ENCODE results near the gene CARD19.

The CARD19 gene

DNA sequence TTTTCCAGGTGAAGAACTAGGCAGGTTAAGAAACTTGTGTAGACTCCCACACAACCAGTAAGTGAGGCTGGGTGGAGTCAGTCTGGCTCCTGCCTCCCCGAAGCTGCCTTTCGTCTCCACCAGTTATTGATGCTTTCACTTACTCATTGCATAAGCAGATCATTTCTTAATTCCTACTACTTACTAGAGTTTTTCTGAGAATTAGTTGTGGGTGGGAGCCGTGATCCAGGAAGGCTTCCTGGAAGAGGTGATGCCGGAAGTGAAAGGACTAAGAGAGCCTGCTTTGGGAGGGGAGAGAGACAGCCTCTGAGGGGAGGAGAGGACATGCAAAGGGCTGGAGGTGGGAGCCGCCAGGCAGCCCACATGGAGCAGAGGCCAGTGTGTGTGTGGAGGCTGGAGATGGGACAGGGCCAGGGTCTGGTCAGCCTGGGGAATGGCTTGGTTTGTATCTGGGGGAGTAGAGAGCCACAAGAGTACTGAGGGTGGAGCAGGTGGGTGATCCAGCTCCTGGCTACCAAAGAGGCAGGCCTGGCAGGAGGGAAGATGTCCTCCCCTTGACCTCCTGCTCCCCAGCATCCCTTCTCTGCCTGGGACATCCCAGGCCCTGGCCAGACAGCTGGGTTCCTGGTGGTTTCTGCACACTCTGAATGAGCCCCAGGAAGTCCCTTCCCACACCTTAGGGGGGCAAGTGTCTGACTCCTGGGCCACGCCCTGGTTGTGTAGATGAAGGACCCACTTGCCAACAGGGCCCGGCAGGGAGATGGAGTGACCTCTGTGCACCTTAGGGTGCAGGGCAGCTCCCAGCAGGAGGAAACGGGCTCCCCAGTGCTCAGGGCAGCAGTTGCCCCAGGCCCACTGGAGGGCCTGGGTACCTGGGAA is 12.2 kb upstream of the CARD19 start:
- TF ChIP-seq ZNF600 (tag by site-specific recombination; IDR thresholded peaks at IDR 0.05) (no peak), ZIC2 (tag by site-specific recombination; IDR thresholded peaks at IDR 0.05) (peak; percentile 47), ZFHX2 (tag by site-specific recombination; conservative IDR thresholded peaks at IDR 0.05) (0 out of 2 replicates have a peak, but pooled peaks have one; percentile 12)
- ChIA-PET CTCF (no interaction called here), POLR2A (no interaction called here)
- Histone ChIP-seq H3K4me3 (ENCODE audit: low read depth, low read length) (no peak overlapping the region), H3K36me3 (ENCODE audit: control insufficient read depth in 2 of 2, insufficient read depth in 1 of 2, low read length in 2 of 2) (no peaks in the 10 kb centered on the region), H3K9me3 (ENCODE audit: control insufficient read depth, insufficient read depth, low read depth, low read length) (no peaks in the 10 kb centered on the region), H3K4me1 (ENCODE audit: control insufficient read depth, insufficient read depth, low read length) (no peaks in the 10 kb centered on the region), H3K27ac (ENCODE audit: extremely low read depth, low read depth, low read length) (no peak overlapping the region)

DNA sequence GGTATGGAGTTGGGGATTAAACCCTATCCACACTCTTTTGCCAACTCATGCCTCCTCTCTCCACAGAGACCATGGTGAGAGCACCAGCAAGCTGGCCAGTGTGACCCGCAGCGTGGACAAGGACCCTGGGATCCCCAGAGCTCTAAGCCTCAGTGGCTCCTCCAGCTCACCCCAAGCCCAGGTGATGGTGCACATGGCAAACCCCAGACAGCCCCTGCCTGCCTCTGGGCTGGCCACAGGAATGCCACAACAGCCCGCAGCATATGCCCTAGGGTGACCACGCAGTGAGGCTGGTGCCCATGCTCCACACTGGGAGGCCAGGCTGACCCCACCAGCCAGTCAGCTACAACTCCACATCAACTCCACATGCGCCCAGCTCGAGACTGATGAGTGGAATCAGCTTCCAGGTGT is 11.5 kb upstream of the CARD19 start:
- TF ChIP-seq ZNF23 (tag by site-specific recombination; IDR thresholded peaks at IDR 0.05; ENCODE audit: borderline replicate concordance): no peak
- TF ChIP-seq ZNF837 (tag by site-specific recombination; IDR thresholded peaks at IDR 0.05): no peak
- TF ChIP-seq KLF8 (tag by site-specific recombination; IDR thresholded peaks at IDR 0.05): no peak
- TF ChIP-seq, protein P1, sequence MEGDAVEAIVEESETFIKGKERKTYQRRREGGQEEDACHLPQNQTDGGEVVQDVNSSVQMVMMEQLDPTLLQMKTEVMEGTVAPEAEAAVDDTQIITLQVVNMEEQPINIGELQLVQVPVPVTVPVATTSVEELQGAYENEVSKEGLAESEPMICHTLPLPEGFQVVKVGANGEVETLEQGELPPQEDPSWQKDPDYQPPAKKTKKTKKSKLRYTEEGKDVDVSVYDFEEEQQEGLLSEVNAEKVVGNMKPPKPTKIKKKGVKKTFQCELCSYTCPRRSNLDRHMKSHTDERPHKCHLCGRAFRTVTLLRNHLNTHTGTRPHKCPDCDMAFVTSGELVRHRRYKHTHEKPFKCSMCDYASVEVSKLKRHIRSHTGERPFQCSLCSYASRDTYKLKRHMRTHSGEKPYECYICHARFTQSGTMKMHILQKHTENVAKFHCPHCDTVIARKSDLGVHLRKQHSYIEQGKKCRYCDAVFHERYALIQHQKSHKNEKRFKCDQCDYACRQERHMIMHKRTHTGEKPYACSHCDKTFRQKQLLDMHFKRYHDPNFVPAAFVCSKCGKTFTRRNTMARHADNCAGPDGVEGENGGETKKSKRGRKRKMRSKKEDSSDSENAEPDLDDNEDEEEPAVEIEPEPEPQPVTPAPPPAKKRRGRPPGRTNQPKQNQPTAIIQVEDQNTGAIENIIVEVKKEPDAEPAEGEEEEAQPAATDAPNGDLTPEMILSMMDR (tag by site-specific recombination; IDR thresholded peaks at IDR 0.05): no peak
- TF ChIP-seq ZNF677 (tag by site-specific recombination; IDR thresholded peaks at IDR 0.05): no peak
- TF ChIP-seq TRIM28 (IDR thresholded peaks at IDR 0.05; ENCODE audit: borderline replicate concordance, low read length): no peak
- no peak for TF ChIP-seq ZNF133 (tag by site-specific recombination; IDR thresholded peaks at IDR 0.05)
- TF ChIP-seq, protein P2, sequence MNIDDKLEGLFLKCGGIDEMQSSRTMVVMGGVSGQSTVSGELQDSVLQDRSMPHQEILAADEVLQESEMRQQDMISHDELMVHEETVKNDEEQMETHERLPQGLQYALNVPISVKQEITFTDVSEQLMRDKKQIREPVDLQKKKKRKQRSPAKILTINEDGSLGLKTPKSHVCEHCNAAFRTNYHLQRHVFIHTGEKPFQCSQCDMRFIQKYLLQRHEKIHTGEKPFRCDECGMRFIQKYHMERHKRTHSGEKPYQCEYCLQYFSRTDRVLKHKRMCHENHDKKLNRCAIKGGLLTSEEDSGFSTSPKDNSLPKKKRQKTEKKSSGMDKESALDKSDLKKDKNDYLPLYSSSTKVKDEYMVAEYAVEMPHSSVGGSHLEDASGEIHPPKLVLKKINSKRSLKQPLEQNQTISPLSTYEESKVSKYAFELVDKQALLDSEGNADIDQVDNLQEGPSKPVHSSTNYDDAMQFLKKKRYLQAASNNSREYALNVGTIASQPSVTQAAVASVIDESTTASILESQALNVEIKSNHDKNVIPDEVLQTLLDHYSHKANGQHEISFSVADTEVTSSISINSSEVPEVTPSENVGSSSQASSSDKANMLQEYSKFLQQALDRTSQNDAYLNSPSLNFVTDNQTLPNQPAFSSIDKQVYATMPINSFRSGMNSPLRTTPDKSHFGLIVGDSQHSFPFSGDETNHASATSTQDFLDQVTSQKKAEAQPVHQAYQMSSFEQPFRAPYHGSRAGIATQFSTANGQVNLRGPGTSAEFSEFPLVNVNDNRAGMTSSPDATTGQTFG (tag by site-specific recombination; IDR thresholded peaks at IDR 0.05; ENCODE audit: borderline replicate concordance): no peak
- no peak for TF ChIP-seq ZNF404 (tag by site-specific recombination; IDR thresholded peaks at IDR 0.05)
- TF ChIP-seq ZBTB48 (tag by site-specific recombination; IDR thresholded peaks at IDR 0.05): no peak
- no peak for TF ChIP-seq MZF1 (tag by site-specific recombination; IDR thresholded peaks at IDR 0.05; ENCODE audit: borderline replicate concordance)
- TF ChIP-seq ZNF138 (tag by site-specific recombination; IDR thresholded peaks at IDR 0.05; ENCODE audit: borderline replicate concordance): no peak
- no peak for TF ChIP-seq ZNF660 (tag by site-specific recombination; IDR thresholded peaks at IDR 0.05)
- no peak for TF ChIP-seq ZNF112 (tag by site-specific recombination; IDR thresholded peaks at IDR 0.05)
- no peak for TF ChIP-seq ZNF132 (tag by site-specific recombination; IDR thresholded peaks at IDR 0.05; ENCODE audit: borderline replicate concordance)
- no peak for TF ChIP-seq SALL2 (tag by site-specific recombination; IDR thresholded peaks at IDR 0.05; ENCODE audit: borderline replicate concordance)
- TF ChIP-seq ZNF146 (tag by site-specific recombination; IDR thresholded peaks at IDR 0.05): no peak
- Histone ChIP-seq H3K27ac (ENCODE audit: extremely low read depth, low read depth, low read length) (no peak overlapping the region), H3K4me1 (ENCODE audit: control insufficient read depth, insufficient read depth, low read length) (no peaks in the 10 kb centered on the region), H3K36me3 (ENCODE audit: control insufficient read depth in 2 of 2, insufficient read depth in 1 of 2, low read length in 2 of 2) (no peaks in the 10 kb centered on the region), H3K9me3 (ENCODE audit: control insufficient read depth, insufficient read depth, low read depth, low read length) (no peaks in the 10 kb centered on the region), H3K4me3 (ENCODE audit: low read depth, low read length) (no peak overlapping the region)
- ChIA-PET POLR2A (no interaction called here), CTCF (no interaction called here)

Data from HEK293 (cell line).